GM18909 (cell line): ENCODE data around the gene ACP6.
"Not testable (repeated sequence)": the region's sequence is repeated elsewhere in the genome, so short reads cannot be mapped to it uniquely, and the experiment has no call there.

Experiments
- ATAC-seq: cut with Tn5 transposase; IDR thresholded peaks from one replicate; pipeline ENCODE4 v1.9.1; 2021; ENCODE audit warnings: mild to moderate bottlenecking; ENCODE audit not compliant: unreplicated experiment, poor library complexity

ACP6 gene

GRCh38 chr1:147670319-147671001 is at the start of gene ACP6:
Gene ACP6, minus strand, starts transcription at chr1:147670524. Its CDS starts 476 bp downstream, at chr1:147670048.
- ATAC-seq, result peak; percentile 96

DNA sequence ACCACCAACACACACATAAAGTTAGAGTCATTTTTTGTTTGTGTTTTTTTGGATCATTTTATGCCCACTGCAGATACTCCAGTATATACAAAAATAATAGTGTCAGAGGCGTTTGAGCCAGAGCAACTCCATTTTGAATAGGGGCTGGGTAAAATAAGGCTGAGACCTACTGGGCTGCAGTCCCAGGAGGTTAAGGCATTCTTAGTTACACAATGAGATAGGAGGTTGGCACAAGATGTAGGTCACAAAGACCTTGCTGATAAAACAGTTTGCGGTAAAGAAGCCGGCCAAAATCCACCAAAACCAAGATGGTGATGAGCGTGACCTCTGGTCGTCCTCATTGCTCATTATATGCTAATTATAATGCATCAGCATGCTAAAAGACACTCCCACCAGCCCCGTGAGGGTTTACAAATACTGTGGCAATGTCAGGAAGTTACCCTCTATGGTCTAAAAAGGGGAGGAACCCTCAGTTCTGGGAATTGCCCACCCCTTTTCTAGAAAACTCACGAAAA is 49.4 kb upstream of the ACP6 start:
- no peak for ATAC-seq

DNA sequence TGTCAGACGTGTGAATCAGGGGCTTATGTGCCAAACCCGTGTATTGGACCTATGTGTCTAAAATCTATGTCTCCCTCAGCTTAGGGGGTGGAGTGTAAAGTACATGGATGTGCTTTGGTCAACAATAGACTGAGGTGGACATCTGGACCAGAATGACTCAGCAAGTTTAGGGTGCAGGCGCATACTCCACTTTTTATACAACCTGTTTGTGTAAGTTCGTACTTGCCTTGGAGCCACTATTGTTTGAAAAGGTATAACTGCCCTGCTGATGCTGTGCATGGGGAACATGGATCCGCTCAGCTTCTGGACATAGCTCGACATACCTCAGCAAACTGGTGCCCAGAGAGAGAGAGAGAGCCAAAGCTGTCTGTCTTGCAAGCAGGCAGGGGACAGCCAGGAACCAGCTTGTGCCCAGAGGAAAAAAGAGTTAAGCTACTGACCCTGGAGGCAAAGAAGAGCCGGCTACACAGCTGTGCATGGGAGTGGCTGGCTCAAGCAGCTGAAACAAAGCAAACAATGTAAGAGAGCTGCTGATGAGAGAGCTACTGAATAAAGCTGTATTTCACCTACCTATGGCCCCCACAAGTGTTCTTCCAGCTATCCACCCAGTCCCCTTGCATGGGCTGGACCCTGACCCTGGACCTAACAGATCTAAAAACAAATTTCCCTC is 48.8 kb upstream of the ACP6 start:
- no peak for ATAC-seq

- no peak for ATAC-seq
Measured at GRCh38 chr1:147717706-147718097, 47.4 kb upstream of the ACP6 start.

- ATAC-seq, result no peak
Measured at GRCh38 chr1:147717051-147717705, 46.9 kb upstream of the ACP6 start.

- ATAC-seq, result no peak
Measured at GRCh38 chr1:147712605-147713004, 42.3 kb upstream of the ACP6 start.

GRCh38 chr1:147700042-147701006 is 30.0 kb upstream of the ACP6 start:
- ATAC-seq, result no peak

- no peak for ATAC-seq
Measured at GRCh38 chr1:147699686-147700041, 29.3 kb upstream of the ACP6 start.

GRCh38 chr1:147683163-147683763 is 12.9 kb upstream of the ACP6 start:
- no peak for ATAC-seq

GRCh38 chr1:147680608-147681235 is 10.4 kb upstream of the ACP6 start:
- ATAC-seq, result not testable (repeated sequence)

DNA sequence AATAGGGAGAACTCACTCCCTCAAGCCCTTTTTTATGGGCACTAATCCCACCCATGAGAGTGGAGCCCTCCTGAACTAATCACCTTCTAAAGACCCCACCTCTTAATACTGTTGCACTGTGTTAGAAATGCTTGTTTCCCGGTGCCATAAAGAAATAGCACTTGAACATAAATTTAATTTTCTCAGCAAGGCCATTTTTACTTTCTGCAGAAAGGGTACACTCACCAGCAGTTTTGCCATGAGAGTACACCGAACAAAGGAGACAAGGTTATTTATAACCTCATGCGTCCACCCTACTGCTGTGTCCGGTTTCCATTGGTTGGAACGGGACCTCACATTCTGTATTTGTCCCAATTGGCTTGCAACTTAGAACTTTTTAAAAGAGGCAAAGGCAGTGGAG is 7.4 kb upstream of the ACP6 start:
- ATAC-seq, result not testable (repeated sequence)

- ATAC-seq, result no peak
Measured at GRCh38 chr1:147676311-147677085, 6.2 kb upstream of the ACP6 start.

GRCh38 chr1:147673816-147674215 is 3.5 kb upstream of the ACP6 start:
- ATAC-seq, result no peak

DNA sequence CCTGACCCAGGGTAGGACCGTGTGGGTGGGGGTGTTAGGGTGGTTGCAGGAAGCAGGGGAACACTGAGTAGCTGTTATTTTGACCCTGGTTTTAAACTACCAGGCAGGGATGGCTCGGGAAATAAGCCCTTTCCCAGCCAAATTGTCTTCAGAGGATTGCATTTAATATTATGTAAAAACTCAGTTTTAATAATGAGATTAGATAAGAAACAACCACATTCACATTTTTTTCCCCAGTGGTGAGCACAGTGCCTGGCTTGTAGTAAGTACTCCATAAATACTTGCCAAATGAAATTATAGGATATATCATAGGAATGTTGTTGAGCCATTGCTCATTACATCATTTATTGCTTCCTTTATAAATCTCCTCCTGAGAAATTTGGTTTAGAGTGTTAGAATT is 3.1 kb upstream of the ACP6 start:
- no peak for ATAC-seq

DNA sequence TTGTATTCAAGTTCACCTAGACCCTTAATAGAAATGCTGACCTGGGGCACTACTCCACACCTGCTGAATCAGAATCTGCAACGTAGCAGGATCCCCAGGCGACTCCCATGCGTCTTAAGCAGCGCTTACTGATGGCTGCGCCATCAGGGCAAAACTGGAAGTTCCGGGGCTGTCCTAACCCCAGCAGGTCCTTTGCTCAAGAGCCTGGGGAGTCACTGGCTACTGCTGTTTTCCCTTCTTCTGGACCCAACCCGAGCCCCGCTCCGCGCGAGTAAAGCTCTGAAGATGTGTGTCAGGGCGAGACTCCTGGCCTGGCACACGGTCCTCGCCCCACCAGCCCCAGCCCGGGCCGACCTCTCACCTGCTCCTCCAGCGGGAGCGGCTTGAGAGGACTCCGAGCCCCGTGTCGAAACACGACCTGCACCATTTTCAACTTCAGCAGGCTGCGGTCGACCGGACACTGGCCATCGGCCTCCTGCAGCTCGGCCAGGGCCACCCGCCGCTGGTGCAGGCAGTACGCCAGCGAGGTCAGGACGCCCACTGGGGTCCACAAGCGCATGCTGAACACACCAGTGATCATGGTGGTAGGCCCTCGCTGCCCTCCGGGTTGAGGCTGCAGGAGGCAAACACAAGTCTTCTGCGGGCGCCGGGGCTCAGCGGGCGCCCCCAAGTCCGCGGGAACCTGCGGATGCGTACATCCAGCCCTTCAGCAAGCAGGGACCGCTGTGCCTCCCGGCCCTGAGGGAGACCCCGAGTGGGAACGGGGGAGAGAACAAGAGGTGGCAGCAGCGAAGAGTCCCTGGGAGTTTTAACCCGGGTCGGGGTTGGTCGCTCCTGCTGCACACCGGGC is 630 bp downstream of the ACP6 start:
- ATAC-seq, result peak; percentile 46

- no peak for ATAC-seq
Measured at GRCh38 chr1:147665521-147665920, 4.8 kb downstream of the ACP6 start.

- no peak for ATAC-seq
Measured at GRCh38 chr1:147664206-147664605, 6.1 kb downstream of the ACP6 start.

DNA sequence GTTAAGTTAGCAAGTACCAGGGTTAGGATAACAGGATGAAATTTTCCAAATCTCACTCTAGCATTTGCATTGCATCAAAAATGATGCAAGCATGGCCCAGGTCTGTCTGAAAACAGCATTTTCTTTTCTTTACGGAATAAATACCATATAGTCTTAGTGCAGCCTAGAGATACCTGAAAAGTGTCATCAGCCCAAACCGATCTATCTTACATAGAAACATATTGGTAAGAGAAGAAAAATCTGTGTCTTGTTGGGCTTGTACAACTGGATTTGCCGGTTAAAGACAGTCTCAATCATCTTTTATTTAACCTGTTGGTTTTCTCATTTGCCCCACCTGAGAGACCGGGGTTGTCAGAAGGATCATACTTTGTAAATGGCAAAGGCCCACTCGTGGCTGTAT is 15.8 kb downstream of the ACP6 start:
- no peak for ATAC-seq
